OCI-LY7 (cell line): ENCODE results near the gene ARHGEF39.

Source experiments
- CTCF ChIP-seq: fragments of 200-600 bp; sonication (generic); conservative IDR thresholded peaks from 2 replicates; pipeline ENCODE4 v1.5.1; 2014; ENCODE audit warnings: mild to moderate bottlenecking, antibody characterized with exemption, low read length, moderate library complexity, mixed read lengths
- EZH2phosphoT487 ChIP-seq: fragments of 200-600 bp; sonication (generic); IDR thresholded peaks from 2 replicates; pipeline ENCODE4 v1.6.1; 2018; ENCODE audit warnings: low read depth, borderline replicate concordance, mild to moderate bottlenecking, mixed run types, antibody characterized with exemption, low read length, moderate library complexity, mixed read lengths

- TF ChIP-seq CTCF (no peak), EZH2phosphoT487 (no peak)
Measured at GRCh38 chr9:35636135-35636876, 28.7 kb downstream of the ARHGEF39 start.
